ENCODE measurements around the gene MAP3K10. TPM values are rescaled to one million over a fixed set of nuclear protein-coding genes. Genes with fewer than 3 reads are reported as not detected.

MAP3K10 gene
- total RNA-seq, 1 experiment from 2014 or later, result 11.2 TPM

DNA sequence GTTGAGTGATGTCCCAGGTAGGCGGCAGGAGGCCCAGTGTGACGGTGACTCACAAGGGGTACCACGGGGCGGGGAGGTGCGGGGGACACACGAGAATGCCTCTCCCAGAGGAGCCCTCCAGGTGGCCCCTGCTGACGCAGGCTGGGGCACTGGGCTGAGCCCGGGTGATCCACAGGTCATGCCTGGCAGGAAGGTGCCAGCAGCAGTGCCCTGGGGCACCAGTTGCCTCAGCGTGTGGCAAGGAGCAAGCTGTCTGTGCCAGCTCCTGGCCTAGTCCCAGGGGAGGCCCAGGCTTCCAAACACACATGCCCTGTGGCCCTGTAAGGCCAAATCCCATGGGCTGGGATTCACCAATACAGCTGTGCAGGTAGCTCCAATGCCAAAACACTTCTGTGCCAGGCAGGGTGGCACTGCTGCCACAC is 65.9 kb downstream of the MAP3K10 start:
- BruUV-seq (replicated peaks), result no TSS peak
- intact Hi-C loops (cut with micrococcal nuclease), result no loop called here
- CTCF ChIA-PET, result no interaction called here
- peaks cover 7% of the 10 kb centered on the region; the same call in 1 of the 2 replicates for H3K4me1 ChIP-seq (ENCODE audit: insufficient read depth, low read length)
- peak; percentile 29 for ATAC-seq
- H3K4me3 ChIP-seq (ENCODE audit: low read length), result no peak overlapping the region
- no peaks in the 10 kb centered on the region for H4K20me1 ChIP-seq (ENCODE audit: low read length)
- no peak overlapping the region for H2AFZ ChIP-seq (ENCODE audit: low read length)
- no peak overlapping the region for H3K4me2 ChIP-seq (ENCODE audit: low read length)
- peak; percentile 42 for DNase-seq
- H3F3A ChIP-seq (ENCODE audit: low read length, unreplicated experiment), result no peaks in the 10 kb centered on the region
- H3K9ac ChIP-seq (ENCODE audit: low read length), result no peak overlapping the region
- H3K27me3 ChIP-seq (ENCODE audit: low read length), result no peaks in the 10 kb centered on the region
- no peaks in the 10 kb centered on the region; the same call in 1 of the 2 replicates for H3K36me3 ChIP-seq (ENCODE audit: low read depth, low read length)
- no peaks in the 10 kb centered on the region for H3K9me2 ChIP-seq (replicated peaks; ENCODE audit: low read length)
- H3K79me2 ChIP-seq (ENCODE audit: low read length), result peaks cover 25% of the 10 kb centered on the region
- TF ChIP-seq EZH2 (IDR thresholded peaks at IDR 0.05; ENCODE audit: low read length, unreplicated experiment) (no peak), CTCF (conservative IDR thresholded peaks at IDR 0.05; ENCODE audit: low read depth, low read length) (no peak), EZH2phosphoT487 (IDR thresholded peaks at IDR 0.05; ENCODE audit: borderline replicate concordance, low read length) (no peak)
- POLR2A ChIA-PET (ENCODE audit: unreplicated experiment), result no interaction called here
- H3K27ac ChIP-seq (ENCODE audit: low read length), result no peak overlapping the region
- no peaks in the 10 kb centered on the region for H3K9me3 ChIP-seq (ENCODE audit: low read length)

GRCh38 chr19:40261631-40262030 is 70.4 kb downstream of the MAP3K10 start:
- DNase-seq (no peak), ATAC-seq (no peak)
- Histone ChIP-seq H3K27ac (ENCODE audit: low read length) (no peak overlapping the region), H3K4me1 (ENCODE audit: insufficient read depth, low read length) (peaks cover 7% of the 10 kb centered on the region; the same call in 1 of the 2 replicates), H3K4me2 (ENCODE audit: low read length) (no peak overlapping the region), H3F3A (ENCODE audit: low read length, unreplicated experiment) (no peaks in the 10 kb centered on the region), H3K9me3 (ENCODE audit: low read length) (no peaks in the 10 kb centered on the region), H3K4me3 (ENCODE audit: low read length) (no peak overlapping the region), H2AFZ (ENCODE audit: low read length) (no peak overlapping the region), H3K36me3 (ENCODE audit: low read depth, low read length) (no peaks in the 10 kb centered on the region), H3K9me2 (replicated peaks; ENCODE audit: low read length) (no peaks in the 10 kb centered on the region), H3K27me3 (ENCODE audit: low read length) (no peaks in the 10 kb centered on the region), H3K9ac (ENCODE audit: low read length) (no peak overlapping the region), H4K20me1 (ENCODE audit: low read length) (no peaks in the 10 kb centered on the region), H3K79me2 (ENCODE audit: low read length) (peaks cover 25% of the 10 kb centered on the region)
- POLR2A ChIA-PET (ENCODE audit: unreplicated experiment), result no interaction called here
- CTCF ChIA-PET, result no interaction called here
- TF ChIP-seq CTCF (conservative IDR thresholded peaks at IDR 0.05; ENCODE audit: low read depth, low read length), result no peak
- no peak for TF ChIP-seq EZH2phosphoT487 (IDR thresholded peaks at IDR 0.05; ENCODE audit: borderline replicate concordance, low read length)
- no peak for TF ChIP-seq EZH2 (IDR thresholded peaks at IDR 0.05; ENCODE audit: low read length, unreplicated experiment)
- intact Hi-C loops (cut with micrococcal nuclease), result no loop called here
- no TSS peak for BruUV-seq (replicated peaks)

DNA sequence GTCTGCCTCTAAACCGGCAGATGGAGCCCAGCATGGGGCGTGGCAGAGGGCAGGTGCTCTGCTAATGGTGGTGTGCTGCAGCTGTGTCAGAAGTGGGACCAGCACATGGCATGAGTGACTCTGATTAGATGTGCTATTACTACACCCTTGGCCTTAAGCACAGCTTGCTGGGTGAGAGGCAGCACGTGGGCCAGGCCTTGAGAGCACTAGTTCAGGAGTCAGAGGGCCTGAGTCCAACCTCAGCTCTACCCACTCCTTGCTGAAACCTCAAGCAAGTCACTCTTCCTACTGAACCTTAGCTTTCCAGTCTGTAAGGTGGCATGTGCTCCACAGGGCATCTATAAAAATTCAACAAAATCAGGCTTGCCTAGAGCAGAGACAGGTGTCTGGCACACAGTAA is 71.2 kb downstream of the MAP3K10 start:
- no peak overlapping the region for H3K9ac ChIP-seq (ENCODE audit: low read length)
- H3K4me3 ChIP-seq (ENCODE audit: low read length), result no peak overlapping the region
- ATAC-seq (no peak), DNase-seq (no peak)
- no peak overlapping the region for H2AFZ ChIP-seq (ENCODE audit: low read length)
- TF ChIP-seq EZH2 (IDR thresholded peaks at IDR 0.05; ENCODE audit: low read length, unreplicated experiment), result no peak
- TF ChIP-seq CTCF (conservative IDR thresholded peaks at IDR 0.05; ENCODE audit: low read depth, low read length), result no peak
- no peak for TF ChIP-seq EZH2phosphoT487 (IDR thresholded peaks at IDR 0.05; ENCODE audit: borderline replicate concordance, low read length)
- H3K4me2 ChIP-seq (ENCODE audit: low read length), result no peak overlapping the region
- CTCF ChIA-PET, result no interaction called here
- no peaks in the 10 kb centered on the region for H4K20me1 ChIP-seq (ENCODE audit: low read length)
- POLR2A ChIA-PET (ENCODE audit: unreplicated experiment), result no interaction called here
- H3K27ac ChIP-seq (ENCODE audit: low read length), result no peak overlapping the region
- no peaks in the 10 kb centered on the region for H3F3A ChIP-seq (ENCODE audit: low read length, unreplicated experiment)
- H3K9me2 ChIP-seq (replicated peaks; ENCODE audit: low read length), result no peaks in the 10 kb centered on the region
- no peaks in the 10 kb centered on the region for H3K27me3 ChIP-seq (ENCODE audit: low read length)
- BruUV-seq (replicated peaks), result no TSS peak
- intact Hi-C loops (cut with micrococcal nuclease), result no loop called here
- H3K79me2 ChIP-seq (ENCODE audit: low read length), result peaks cover 27% of the 10 kb centered on the region
- H3K4me1 ChIP-seq (ENCODE audit: insufficient read depth, low read length), result peaks cover 2% of the 10 kb centered on the region; the same call in 1 of the 2 replicates
- H3K9me3 ChIP-seq (ENCODE audit: low read length), result no peaks in the 10 kb centered on the region
- H3K36me3 ChIP-seq (ENCODE audit: low read depth, low read length), result no peaks in the 10 kb centered on the region
